Left renal cortex interstitium (tissue), 4 donors: ENCODE measurements around the gene KLHL11. TPM values are rescaled to one million over a fixed set of nuclear protein-coding genes. Genes with fewer than 3 reads are reported as not detected.

Experiments
- DNase-seq, 4 donors: peaks; one replicate each; pipeline ENCODE4 v3.0.0-alpha.2; 2013; ENCODE audit warnings: low read depth in 4 of 4, low spot score in 2 of 4, missing footprints in 1 of 4
- polyA plus RNA-seq, 4 donors: library from polyadenylated mRNA; unstranded; fragments of 120-200 nt; gene quantifications; one replicate each; pipeline ENCODE4 v1.2.1, GENCODE V29; 2013; ENCODE audit not compliant: insufficient read length in 4 of 4

Gene KLHL11
- polyA plus RNA-seq, 4 donors, result 8.3 to 11.4 (median 10.0) TPM

- DNase-seq, result peak in 2 of 4 donors; percentile 75 to 79
These were observed 53.5 kb downstream of the KLHL11 start, which contains the start of gene P3H4 for GRCh38 chr17:41811549-41812380. Gene P3H4 (minus strand): TSS chr17:41811949. CDS start chr17:41811915, 34 bp downstream.

- DNase-seq, result no peak
These were observed 54.3 kb downstream of the KLHL11 start for GRCh38 chr17:41810659-41811548.

GRCh38 chr17:41806685-41807445, 58.4 kb downstream of the KLHL11 start:
- no peak for DNase-seq

Other genes with a start within 250 kb of the KLHL11 start
- gene KRT17, start 240.8 kb downstream of the KLHL11 start, polyA plus RNA-seq, result 1 to 10 TPM; 1.5 to 3.4 (median 1.7) TPM
- gene EIF1, start 176.5 kb downstream of the KLHL11 start, polyA plus RNA-seq, result 100 to 1,000 TPM; 593 to 776 (median 721) TPM
- gene GAST, start 153.1 kb downstream of the KLHL11 start, polyA plus RNA-seq, result not detected
- gene HAP1, start 130.8 kb downstream of the KLHL11 start, polyA plus RNA-seq, result 1 to 10 TPM in 3 of 4 donors, under 1 TPM in 1; 0.78 to 1.7 (median 1.4) TPM
- gene JUP, start 78.7 kb downstream of the KLHL11 start, polyA plus RNA-seq, result 100 to 1,000 TPM; 185 to 252 (median 210) TPM
- gene P3H4, start 53.5 kb downstream of the KLHL11 start, polyA plus RNA-seq, result 10 to 100 TPM; 33.8 to 55.6 (median 46.2) TPM
- 100 to 1,000 TPM; 132 to 191 (median 162) TPM for gene FKBP10, start 52.4 kb downstream of the KLHL11 start, polyA plus RNA-seq
- 100 to 1,000 TPM in 2 of 4 donors, 10 to 100 TPM in 2; 96.1 to 113 (median 101) TPM for gene NT5C3B, start 29.2 kb downstream of the KLHL11 start, polyA plus RNA-seq
- under 1 TPM in 3 of 4 donors, not detected in 1; 0.16 to 0.58 (median 0.23) TPM for gene KLHL10, start 27.6 kb downstream of the KLHL11 start, polyA plus RNA-seq
- gene ACLY, start 53.5 kb upstream of the KLHL11 start, polyA plus RNA-seq, result 10 to 100 TPM; 84.7 to 90.6 (median 86.7) TPM
- 1 to 10 TPM; 6.4 to 8.5 (median 7.5) TPM for gene ODAD4, start 65.2 kb upstream of the KLHL11 start, polyA plus RNA-seq
- 10 to 100 TPM; 64.6 to 87.5 (median 73.3) TPM for gene CNP, start 101.4 kb upstream of the KLHL11 start, polyA plus RNA-seq
- gene DNAJC7, start 152.0 kb upstream of the KLHL11 start, polyA plus RNA-seq, result 100 to 1,000 TPM; 122 to 167 (median 156) TPM
- 10 to 100 TPM; 49.4 to 62.2 (median 56.2) TPM for gene NKIRAS2, start 154.7 kb upstream of the KLHL11 start, polyA plus RNA-seq
- gene C17orf113, start 185.2 kb upstream of the KLHL11 start, polyA plus RNA-seq, result 1 to 10 TPM; 3.6 to 6.4 (median 4.9) TPM
- gene ZNF385C, start 233.1 kb upstream of the KLHL11 start, polyA plus RNA-seq, result 10 to 100 TPM in 1 of 4 donors, 1 to 10 TPM in 3; 5.2 to 10.0 (median 6.8) TPM
- 10 to 100 TPM in 2 of 4 donors, 1 to 10 TPM in 2; 8.9 to 11.2 (median 9.8) TPM for gene DHX58, start 247.3 kb upstream of the KLHL11 start, polyA plus RNA-seq